Adipose tissue (tissue), 3 donors: Measurements from ENCODE around the gene SMC3. TPM values are rescaled to one million over a fixed set of nuclear protein-coding genes. Genes with fewer than 3 reads are reported as not detected.
"Not testable (repeated sequence)": the region's sequence is repeated elsewhere in the genome, so short reads cannot be mapped to it uniquely, and the experiment has no call there.

Experiments
- H3K27ac ChIP-seq: one replicate; pipeline ENCODE4 v1.5.1; 2013; ENCODE audit warnings: low read depth, low read length
- WGBS, 3 donors: extraction: QIAGEN DNeasy Blood & Tissue Kit; methylation state at CpG; one replicate each; pipeline ENCODE4 v1.1.7; 2013; 5-methylcytosine and 5-hydroxymethylcytosine counted together
- polyA plus RNA-seq, 3 donors: library from polyadenylated mRNA; stranded (reverse); fragments of 200-250 nt; gene quantifications; one replicate each; pipeline ENCODE4 v1.2.3, GENCODE V29; 2013
- donor health status: healthy with polysubstance abuse.
- donor health status: Bipolar disorder and iron deficiency.
- donor health status: healthy.

SMC3 gene
- polyA plus RNA-seq, 3 donors: 10.2 to 16.4 (median 15.3) TPM

GRCh38 chr10:110636572-110636931 lies 69.1 kb downstream of the SMC3 start:
- 90 to 96% (median 93%) methylated on average over 2 of the region's 2 CpGs for WGBS, 3 donors
- no peak overlapping the region for H3K27ac ChIP-seq

- 55 to 65% (median 56%) methylated on average over 6 of the region's 6 CpGs for WGBS, 3 donors
Observed at GRCh38 chr10:110636932-110637557, 69.5 kb downstream of the SMC3 start.

GRCh38 chr10:110637558-110638053 lies 70.1 kb downstream of the SMC3 start:
- no peak overlapping the region for H3K27ac ChIP-seq

More at GRCh38 chr10:110636932-110637557, 69.5 kb downstream of the SMC3 start:
- H3K27ac ChIP-seq: no peak overlapping the region

GRCh38 chr10:110638319-110638718 lies 70.8 kb downstream of the SMC3 start:
- no peak overlapping the region for H3K27ac ChIP-seq
- WGBS, 3 donors: 73 to 86% (median 79%) methylated on average over 3 of the region's 3 CpGs

More at GRCh38 chr10:110637558-110638053, 70.1 kb downstream of the SMC3 start:
- 44 to 48% (median 48%) methylated on average over 10 of the region's 10 CpGs for WGBS, 3 donors

GRCh38 chr10:110639046-110639445 lies 71.6 kb downstream of the SMC3 start:
- WGBS, 3 donors: 88 to 91% (median 90%) methylated on average over 6 of the region's 6 CpGs
- H3K27ac ChIP-seq: not testable (repeated sequence)

GRCh38 chr10:110639858-110640257 lies 72.4 kb downstream of the SMC3 start:
- H3K27ac ChIP-seq: not testable (repeated sequence)
- WGBS, 3 donors: 54 to 80% (median 73%) methylated on average over 6 of the region's 6 CpGs

GRCh38 chr10:110641256-110641655 lies 73.8 kb downstream of the SMC3 start:
- 23 to 32% (median 27%) methylated on average over 5 of the region's 5 CpGs for WGBS, 3 donors
- H3K27ac ChIP-seq: no peak overlapping the region

GRCh38 chr10:110642204-110643034 lies 74.9 kb downstream of the SMC3 start:
- no peak overlapping the region for H3K27ac ChIP-seq
- 40 to 54% (median 48%) methylated on average over 14 of the region's 14 CpGs for WGBS, 3 donors

- 7 to 9% (median 9%) methylated on average over 40 of the region's 40 CpGs for whole genome bisulfite sequencing, 3 donors
- H3K27ac ChIP-seq: no peak overlapping the region
Observed at GRCh38 chr10:110643035-110643652, 75.6 kb downstream of the SMC3 start.

- 0 to 1% (median 1%) methylated on average over 66 to 106 of the region's 106 CpGs for WGBS, 3 donors
Observed at GRCh38 chr10:110643653-110644597, 76.4 kb downstream of the SMC3 start, which contains the start of gene RBM20. RBM20 (plus strand) TSS chr10:110644336; CDS start chr10:110644455, 119 bp downstream.

GRCh38 chr10:110644598-110645462 lies 77.3 kb downstream of the SMC3 start:
- 31 to 36% (median 32%) methylated on average over 31 of the region's 31 CpGs for WGBS, 3 donors
- H3K27ac ChIP-seq: no peak overlapping the region

More at GRCh38 chr10:110643653-110644597, 76.4 kb downstream of the SMC3 start, which contains the start of gene RBM20:
- no peak within 1 kb of the TSS for H3K27ac ChIP-seq

- WGBS, 3 donors: 76 to 82% (median 77%) methylated on average over 13 of the region's 13 CpGs
- H3K27ac ChIP-seq: no peak overlapping the region
Observed at GRCh38 chr10:110646417-110647135, 79.1 kb downstream of the SMC3 start.

- WGBS, 3 donors: 69 to 78% (median 77%) methylated on average over 3 of the region's 3 CpGs
Observed at GRCh38 chr10:110647136-110647430, 79.6 kb downstream of the SMC3 start.

GRCh38 chr10:110648692-110649346 lies 81.3 kb downstream of the SMC3 start:
- H3K27ac ChIP-seq: no peak overlapping the region

More at GRCh38 chr10:110647136-110647430, 79.6 kb downstream of the SMC3 start:
- no peak overlapping the region for H3K27ac ChIP-seq

GRCh38 chr10:110649347-110650264 lies 82.1 kb downstream of the SMC3 start:
- WGBS, 3 donors: 60 to 73% (median 68%) methylated on average over 6 of the region's 6 CpGs
- no peak overlapping the region for H3K27ac ChIP-seq

More at GRCh38 chr10:110648692-110649346, 81.3 kb downstream of the SMC3 start:
- 87 to 94% (median 92%) methylated on average over 3 of the region's 3 CpGs for WGBS, 3 donors
